Measurements from ENCODE around the gene FBXO28. TPM values are rescaled to one million over a fixed set of nuclear protein-coding genes. Genes with fewer than 3 reads are reported as not detected.

Gene FBXO28
- polyA plus RNA-seq, 1 donor (not counting 4 experiments of a cell fraction or from before 2014, with no cell fraction given), result 36.5 TPM

GRCh38 chr1:224109981-224110380 lies 3.9 kb upstream of the FBXO28 start:
- Histone ChIP-seq H3K36me3 (ENCODE audit: control insufficient read depth in 2 of 2, extremely low read depth in 1 of 2, insufficient read depth in 2 of 2, low read length in 2 of 2) (no peaks in the 10 kb centered on the region), H3K79me2 (ENCODE audit: control insufficient read depth, insufficient read depth, low read length) (peaks cover 10% of the 10 kb centered on the region), H4K20me1 (ENCODE audit: control insufficient read depth, extremely low read depth, insufficient read depth, low read length) (no peaks in the 10 kb centered on the region), H3K4me3 (ENCODE audit: control insufficient read depth in 2 of 3, extremely low read depth in 1 of 3, insufficient read depth in 2 of 3, low read depth in 1 of 3, low read length in 3 of 3) (no peak overlapping the region), H3K9ac (ENCODE audit: control insufficient read depth, extremely low read depth, insufficient read depth, low read length) (no peak overlapping the region), H2AFZ (ENCODE audit: control insufficient read depth, low read length) (no peak overlapping the region), H3K4me2 (ENCODE audit: control insufficient read depth, extremely low read depth, insufficient read depth, low read depth, low read length) (no peak overlapping the region), H3K27ac (ENCODE audit: control insufficient read depth, insufficient read depth, low read length) (no peak overlapping the region), H3K9me1 (ENCODE audit: control insufficient read depth, extremely low read depth, insufficient read depth, low read length) (no peaks in the 10 kb centered on the region), H3K27me3 (ENCODE audit: control insufficient read depth, extremely low read depth, insufficient read depth, low read length) (no peaks in the 10 kb centered on the region), H3K4me1 (ENCODE audit: control insufficient read depth, extremely low read depth, insufficient read depth, low read length) (peaks cover 4% of the 10 kb centered on the region), H3K9me3 (ENCODE audit: control insufficient read depth, low read depth, low read length) (no peaks in the 10 kb centered on the region)
- FAIRE-seq (no peak), DNase-seq (ENCODE audit: low read depth, low spot score) (no peak)
- dilution Hi-C loops (cut with MboI; ENCODE audit: extremely low pct_ligation_motif_present, low sequenced_read_pairs), result no loop called here
- TF ChIP-seq EZH2 (IDR thresholded peaks at IDR 0.05; ENCODE audit: low read length) (no peak), CTCF (optimal IDR thresholded peaks at IDR 0.05 in 1 of 3, IDR thresholded peaks at IDR 0.05 in 1 of 3, conservative IDR thresholded peaks at IDR 0.05 in 1 of 3; ENCODE audit: extremely low read depth in 1 of 3, insufficient read depth in 2 of 3, low read length in 3 of 3) (no peak)

- no peak for TF ChIP-seq CTCF (optimal IDR thresholded peaks at IDR 0.05 in 1 of 3, IDR thresholded peaks at IDR 0.05 in 1 of 3, conservative IDR thresholded peaks at IDR 0.05 in 1 of 3; ENCODE audit: extremely low read depth in 1 of 3, insufficient read depth in 2 of 3, low read length in 3 of 3)
- no peak for TF ChIP-seq EZH2 (IDR thresholded peaks at IDR 0.05; ENCODE audit: low read length)
- H3K9me1 ChIP-seq (ENCODE audit: control insufficient read depth, extremely low read depth, insufficient read depth, low read length), result no peaks in the 10 kb centered on the region
- H3K4me2 ChIP-seq (ENCODE audit: control insufficient read depth, extremely low read depth, insufficient read depth, low read depth, low read length), result peak overlapping the region; percentile 73
- DNase-seq (ENCODE audit: low read depth, low spot score) (no peak), FAIRE-seq (no peak)
- no peak overlapping the region for H3K4me3 ChIP-seq (ENCODE audit: control insufficient read depth in 2 of 3, extremely low read depth in 1 of 3, insufficient read depth in 2 of 3, low read depth in 1 of 3, low read length in 3 of 3)
- no peak overlapping the region for H3K27ac ChIP-seq (ENCODE audit: control insufficient read depth, insufficient read depth, low read length)
- no peaks in the 10 kb centered on the region for H3K27me3 ChIP-seq (ENCODE audit: control insufficient read depth, extremely low read depth, insufficient read depth, low read length)
- H3K4me1 ChIP-seq (ENCODE audit: control insufficient read depth, extremely low read depth, insufficient read depth, low read length), result peaks cover 5% of the 10 kb centered on the region
- H2AFZ ChIP-seq (ENCODE audit: control insufficient read depth, low read length), result no peak overlapping the region
- H4K20me1 ChIP-seq (ENCODE audit: control insufficient read depth, extremely low read depth, insufficient read depth, low read length), result no peaks in the 10 kb centered on the region
- no peak overlapping the region for H3K9ac ChIP-seq (ENCODE audit: control insufficient read depth, extremely low read depth, insufficient read depth, low read length)
- no peaks in the 10 kb centered on the region for H3K36me3 ChIP-seq (ENCODE audit: control insufficient read depth in 2 of 2, extremely low read depth in 1 of 2, insufficient read depth in 2 of 2, low read length in 2 of 2)
- no peaks in the 10 kb centered on the region for H3K9me3 ChIP-seq (ENCODE audit: control insufficient read depth, low read depth, low read length)
- dilution Hi-C loops (cut with MboI; ENCODE audit: extremely low pct_ligation_motif_present, low sequenced_read_pairs), result no loop called here
- peaks cover 37% of the 10 kb centered on the region for H3K79me2 ChIP-seq (ENCODE audit: control insufficient read depth, insufficient read depth, low read length)
Measured at GRCh38 chr1:224113005-224113404, 906 bp upstream of the FBXO28 start.

Measured in keratinocyte (primary cell).